Measurements from ENCODE around the gene SWSAP1. TPM values are rescaled to one million over a fixed set of nuclear protein-coding genes. Genes with fewer than 3 reads are reported as not detected.
"Not testable (repeated sequence)": the region's sequence is repeated elsewhere in the genome, so short reads cannot be mapped to it uniquely, and the experiment has no call there.

The SWSAP1 gene
- total RNA-seq: 1 to 10 TPM; 1.5 to 1.7 TPM

GRCh38 chr19:11374433-11375142 is at the start of gene SWSAP1:
SWSAP1 (plus strand) TSS chr19:11374666; CDS start chr19:11374681, 15 bp downstream.
- intact Hi-C loops (cut with micrococcal nuclease): loop anchor here (1.0 kb wide), 5 partner anchors 8 to 223 kb away; partner anchors contain the start of genes CCDC159, ODAD3, PRKCSH and TMEM205
- Mint-ChIP-seq H3K4me1 (ENCODE audit: low read depth) (peaks cover 28% of the 10 kb centered on the region), H3K36me3 (peaks cover 27% of the 10 kb centered on the region), H3K4me3 (no peak within 1 kb of the TSS), H3K27ac (no peak within 1 kb of the TSS), H3K9me3 (no peaks in the 10 kb centered on the region), H3K27me3 (no peaks in the 10 kb centered on the region)
- CTCF ChIA-PET: interaction anchor here (0.6 to 4.9 kb wide), 8 partner anchors 9 to 1589 kb away, joined by 3 to 36 read pairs (median 7); partner anchors contain the start of genes CCDC159, EPOR, ODAD3 and PRKCSH
- POLR2A ChIA-PET: interaction anchor here (0.6 to 2.5 kb wide), 9 partner anchors 9 to 154 kb away, joined by 3 to 10 read pairs (median 4); partner anchors contain the start of genes CCDC159, ECSIT, EPOR and RAB3D
- DNase-seq: peak; percentile 99

GRCh38 chr19:11324748-11325389 is 49.6 kb upstream of the SWSAP1 start:
- peaks cover 2% of the 10 kb centered on the region for H3K36me3 Mint-ChIP-seq
- no peak for DNase-seq
- peak overlapping the region; percentile 86 for H3K27ac Mint-ChIP-seq
- H3K9me3 Mint-ChIP-seq: no peaks in the 10 kb centered on the region
- ChIA-PET CTCF (interaction anchor here (1.0 to 1.2 kb wide), 2 partner anchors 56 to 81 kb away, joined by 3 read pairs; no protein-coding TSS in a partner anchor), POLR2A (interaction anchor here (0.6 kb wide), 1 partner anchor 31 kb away, joined by 5 read pairs; no protein-coding TSS in a partner anchor)
- H3K4me1 Mint-ChIP-seq (ENCODE audit: low read depth): peaks cover 13% of the 10 kb centered on the region
- H3K4me3 Mint-ChIP-seq: no peak overlapping the region
- intact Hi-C loops (cut with micrococcal nuclease): no loop called here
- no peaks in the 10 kb centered on the region for H3K27me3 Mint-ChIP-seq

GRCh38 chr19:11325544-11325943 is 48.9 kb upstream of the SWSAP1 start:
- Mint-ChIP-seq H3K4me1 (ENCODE audit: low read depth) (peaks cover 13% of the 10 kb centered on the region), H3K36me3 (peaks cover 5% of the 10 kb centered on the region), H3K4me3 (no peak overlapping the region), H3K27ac (no peak overlapping the region), H3K27me3 (no peaks in the 10 kb centered on the region), H3K9me3 (no peaks in the 10 kb centered on the region)
- ChIA-PET CTCF (interaction anchor here (1.0 kb wide), 1 partner anchor 55 kb away, joined by 3 read pairs; no protein-coding TSS in a partner anchor), POLR2A (no interaction called here)
- intact Hi-C loops (cut with micrococcal nuclease): no loop called here
- DNase-seq: no peak

- H3K27ac Mint-ChIP-seq: no peak overlapping the region
- H3K27me3 Mint-ChIP-seq: no peaks in the 10 kb centered on the region
- H3K36me3 Mint-ChIP-seq: peaks cover 16% of the 10 kb centered on the region
- H3K4me3 Mint-ChIP-seq: no peak overlapping the region
- DNase-seq: no peak
- POLR2A ChIA-PET: no interaction called here
- intact Hi-C loops (cut with micrococcal nuclease): no loop called here
- no peaks in the 10 kb centered on the region for H3K9me3 Mint-ChIP-seq
- no peaks in the 10 kb centered on the region for H3K4me1 Mint-ChIP-seq (ENCODE audit: low read depth)
- CTCF ChIA-PET: interaction anchor here (2.4 kb wide), 1 partner anchor 51 kb away, joined by 7 read pairs; no protein-coding TSS in a partner anchor
Observed at GRCh38 chr19:11330127-11330526, 44.3 kb upstream of the SWSAP1 start.

GRCh38 chr19:11331502-11331901 is 43.0 kb upstream of the SWSAP1 start:
- Mint-ChIP-seq H3K9me3 (peaks cover 3% of the 10 kb centered on the region), H3K36me3 (peaks cover 30% of the 10 kb centered on the region), H3K4me3 (no peak overlapping the region), H3K4me1 (ENCODE audit: low read depth) (no peaks in the 10 kb centered on the region), H3K27ac (no peak overlapping the region), H3K27me3 (no peaks in the 10 kb centered on the region)
- POLR2A ChIA-PET: no interaction called here
- CTCF ChIA-PET: interaction anchor here (0.6 to 2.4 kb wide), 3 partner anchors 50 to 205 kb away, joined by 3 to 7 read pairs (median 3); no protein-coding TSS in a partner anchor
- intact Hi-C loops (cut with micrococcal nuclease): no loop called here
- DNase-seq: no peak

GRCh38 chr19:11332822-11333221 is 41.6 kb upstream of the SWSAP1 start:
- Mint-ChIP-seq H3K27ac (no peak overlapping the region), H3K9me3 (peaks cover 3% of the 10 kb centered on the region), H3K27me3 (no peaks in the 10 kb centered on the region), H3K4me3 (no peak overlapping the region), H3K36me3 (peaks cover 30% of the 10 kb centered on the region), H3K4me1 (ENCODE audit: low read depth) (peaks cover 9% of the 10 kb centered on the region)
- ChIA-PET CTCF (no interaction called here), POLR2A (interaction anchor here (0.6 kb wide), 1 partner anchor 11 kb away, joined by 4 read pairs; no protein-coding TSS in a partner anchor)
- intact Hi-C loops (cut with micrococcal nuclease): no loop called here
- DNase-seq: no peak

GRCh38 chr19:11333838-11334237 is 40.6 kb upstream of the SWSAP1 start:
- DNase-seq; H3K9me3 Mint-ChIP-seq; H3K27me3 Mint-ChIP-seq; H3K4me3 Mint-ChIP-seq; intact Hi-C loops (cut with micrococcal nuclease); CTCF ChIA-PET; H3K27ac Mint-ChIP-seq; POLR2A ChIA-PET: not testable (repeated sequence)
- peaks cover 16% of the 10 kb centered on the region for H3K4me1 Mint-ChIP-seq (ENCODE audit: low read depth)
- H3K36me3 Mint-ChIP-seq: peaks cover 30% of the 10 kb centered on the region

- Mint-ChIP-seq H3K9me3 (peaks cover 3% of the 10 kb centered on the region), H3K4me3 (no peak overlapping the region), H3K36me3 (peaks cover 27% of the 10 kb centered on the region), H3K27me3 (no peaks in the 10 kb centered on the region), H3K4me1 (ENCODE audit: low read depth) (peaks cover 20% of the 10 kb centered on the region), H3K27ac (no peak overlapping the region)
- ChIA-PET CTCF (no interaction called here), POLR2A (no interaction called here)
- intact Hi-C loops (cut with micrococcal nuclease): no loop called here
- DNase-seq: no peak
Observed at GRCh38 chr19:11335449-11336146, 38.9 kb upstream of the SWSAP1 start.

- DNase-seq: no peak
- Mint-ChIP-seq H3K4me1 (ENCODE audit: low read depth) (peaks cover 20% of the 10 kb centered on the region), H3K27me3 (no peaks in the 10 kb centered on the region), H3K4me3 (no peak overlapping the region), H3K27ac (no peak overlapping the region), H3K9me3 (peaks cover 3% of the 10 kb centered on the region), H3K36me3 (peaks cover 27% of the 10 kb centered on the region)
- CTCF ChIA-PET: interaction anchor here (1.2 kb wide), 1 partner anchor 146 kb away, joined by 4 read pairs; no protein-coding TSS in a partner anchor
- intact Hi-C loops (cut with micrococcal nuclease): no loop called here
- POLR2A ChIA-PET: no interaction called here
Observed at GRCh38 chr19:11337080-11337479, 37.4 kb upstream of the SWSAP1 start.

GRCh38 chr19:11338121-11338520 is 36.3 kb upstream of the SWSAP1 start:
- Mint-ChIP-seq H3K27me3 (no peaks in the 10 kb centered on the region), H3K36me3 (peaks cover 24% of the 10 kb centered on the region), H3K9me3 (peaks cover 3% of the 10 kb centered on the region), H3K27ac (no peak overlapping the region), H3K4me3 (no peak overlapping the region), H3K4me1 (ENCODE audit: low read depth) (peaks cover 20% of the 10 kb centered on the region)
- intact Hi-C loops (cut with micrococcal nuclease): no loop called here
- ChIA-PET POLR2A (interaction anchor here (2.0 kb wide), 1 partner anchor 37 kb away, joined by 8 read pairs; the partner anchor contains the start of gene SWSAP1), CTCF (interaction anchor here (1.2 to 1.8 kb wide), 2 partner anchors 45 to 144 kb away, joined by 4 to 5 read pairs; no protein-coding TSS in a partner anchor)
- DNase-seq: no peak

- Mint-ChIP-seq H3K36me3 (peaks cover 21% of the 10 kb centered on the region), H3K9me3 (peaks cover 3% of the 10 kb centered on the region), H3K4me1 (ENCODE audit: low read depth) (peaks cover 20% of the 10 kb centered on the region), H3K27me3 (no peaks in the 10 kb centered on the region), H3K27ac (no peak overlapping the region), H3K4me3 (peak overlapping the region; percentile 81)
- POLR2A ChIA-PET: interaction anchor here (1.0 to 2.0 kb wide), 2 partner anchors 36 to 42 kb away, joined by 3 to 8 read pairs; partner anchors contain the start of gene SWSAP1
- DNase-seq: no peak
- intact Hi-C loops (cut with micrococcal nuclease): no loop called here
- CTCF ChIA-PET: interaction anchor here (1.0 to 1.8 kb wide), 2 partner anchors 45 kb away, joined by 3 to 5 read pairs; no protein-coding TSS in a partner anchor
Observed at GRCh38 chr19:11338569-11339253, 35.8 kb upstream of the SWSAP1 start.

Measured in activated CD4-positive, alpha-beta memory T cell treated with anti-CD3 and anti-CD28 coated beads for 36 hours (primary cell).